SKM-1 (cell line): Measurements from ENCODE around the gene TNFRSF13B.
A peak's percentile ranks its signal among the peaks of the same experiment; 100 is the strongest.
"Not testable (repeated sequence)": the region's sequence is repeated elsewhere in the genome, so short reads cannot be mapped to it uniquely, and the experiment has no call there.

Experiments
- DNase-seq: peaks from one replicate; lab custom pipeline; 2025; ENCODE audit not compliant: unreplicated experiment; lab: John Stamatoyannopoulos, UW

Gene TNFRSF13B

GRCh38 chr17:16915752-16916556 is 56.0 kb downstream of the TNFRSF13B start:
- peak; percentile 11 for DNase-seq

GRCh38 chr17:16913463-16913862 is 58.5 kb downstream of the TNFRSF13B start:
- no peak for DNase-seq

GRCh38 chr17:16912021-16912962 is 59.6 kb downstream of the TNFRSF13B start:
- DNase-seq, result no peak

GRCh38 chr17:16911141-16911937 is 60.6 kb downstream of the TNFRSF13B start:
- DNase-seq, result no peak

- DNase-seq, result no peak
Measured at GRCh38 chr17:16910341-16910740, 61.6 kb downstream of the TNFRSF13B start.

- DNase-seq, result no peak
Measured at GRCh38 chr17:16909472-16910246, 62.3 kb downstream of the TNFRSF13B start.

GRCh38 chr17:16908273-16908672 is 63.6 kb downstream of the TNFRSF13B start:
- DNase-seq, result no peak

GRCh38 chr17:16906680-16907079 is 65.2 kb downstream of the TNFRSF13B start:
- DNase-seq, result no peak

GRCh38 chr17:16905593-16906191 is 66.2 kb downstream of the TNFRSF13B start:
- DNase-seq, result no peak

GRCh38 chr17:16903070-16903469 is 68.8 kb downstream of the TNFRSF13B start:
- not testable (repeated sequence) for DNase-seq

GRCh38 chr17:16900288-16900882 is 71.5 kb downstream of the TNFRSF13B start:
- no peak for DNase-seq

- not testable (repeated sequence) for DNase-seq
Measured at GRCh38 chr17:16897211-16897896, 74.6 kb downstream of the TNFRSF13B start.

GRCh38 chr17:16896235-16896634 is 75.7 kb downstream of the TNFRSF13B start:
- DNase-seq, result not testable (repeated sequence)

GRCh38 chr17:16893527-16893926 is 78.4 kb downstream of the TNFRSF13B start:
- DNase-seq, result not testable (repeated sequence)

GRCh38 chr17:16892876-16893454 is 79.0 kb downstream of the TNFRSF13B start:
- DNase-seq, result not testable (repeated sequence)

GRCh38 chr17:16889088-16889465 is 82.8 kb downstream of the TNFRSF13B start:
- DNase-seq, result no peak
